Stimulated activated CD4-positive, alpha-beta T cell treated with anti-CD3 and anti-CD28 coated beads, Interleukin-15, amount 100 ng/mL, for 1 hour (primary cell): ENCODE measurements around the gene IMPACT.

Experiments
- DNase-seq, 2 donors: peaks; one replicate each; pipeline ENCODE4 v3.0.0-alpha.2; 2020; ENCODE audit warnings: low read depth in 1 of 2, low spot score in 1 of 2

The IMPACT gene

GRCh38 chr18:24475926-24476589 is 49.6 kb downstream of the IMPACT start:
- DNase-seq = no peak

DNA sequence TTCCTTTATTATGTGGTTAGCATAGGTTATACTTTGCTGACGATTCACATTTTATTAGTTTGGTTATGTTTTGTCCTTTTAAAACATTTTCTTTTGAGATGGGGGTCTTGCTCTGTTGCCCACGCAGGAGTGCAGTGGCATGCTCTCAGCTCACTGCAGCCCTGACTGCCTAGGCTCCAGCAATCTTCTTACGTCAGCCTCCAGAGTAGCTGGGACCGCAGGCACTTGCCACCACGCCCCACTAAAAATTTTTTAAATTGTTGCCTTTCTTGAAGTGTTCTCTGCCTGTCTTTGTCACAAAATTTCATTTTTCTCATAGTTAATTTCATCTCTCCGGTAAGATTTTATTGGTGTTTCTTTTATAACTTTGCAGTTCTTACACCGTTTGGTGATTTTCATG is 52.9 kb downstream of the IMPACT start:
- DNase-seq = no peak

DNA sequence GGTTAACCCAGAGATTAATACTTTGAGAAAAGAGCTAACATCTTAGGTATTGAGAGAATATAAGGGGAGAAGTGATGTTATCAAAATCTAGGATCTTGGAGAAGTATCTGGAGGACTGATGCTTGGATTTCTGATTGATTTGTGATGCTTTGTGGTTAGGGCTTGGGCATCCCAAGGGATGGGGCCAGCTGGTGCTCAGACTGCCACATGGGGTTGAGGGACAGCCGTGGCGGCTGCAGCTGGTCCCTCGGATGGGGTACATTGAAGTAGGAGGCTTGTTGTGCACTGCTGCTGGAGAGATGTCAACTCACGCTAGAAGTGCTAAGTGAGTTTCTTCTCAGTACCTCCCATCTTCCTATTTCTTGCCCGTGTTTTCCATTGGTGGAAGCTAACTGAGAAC is 56.4 kb downstream of the IMPACT start:
- DNase-seq = no peak

DNA sequence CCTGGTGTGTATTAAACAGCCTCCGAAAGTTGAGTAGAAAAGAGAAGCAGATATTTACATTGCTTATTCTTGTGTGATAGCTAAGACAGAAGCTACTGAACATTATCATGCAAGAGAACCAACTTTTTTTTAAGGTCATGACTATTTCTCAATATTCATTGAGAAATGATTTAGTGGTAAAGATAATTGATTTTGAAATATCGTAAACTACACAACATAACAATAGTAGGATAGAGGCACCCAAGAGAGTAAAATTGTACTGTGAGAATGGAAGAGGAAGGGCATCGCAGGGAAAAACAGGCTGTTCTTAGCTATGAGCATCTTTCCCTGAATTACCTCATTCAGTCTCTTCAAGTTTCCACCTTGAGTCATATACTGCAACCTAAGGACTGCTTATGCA is 59.2 kb downstream of the IMPACT start:
- DNase-seq = no peak

- no peak for DNase-seq
Observed at GRCh38 chr18:24486684-24487083, 60.2 kb downstream of the IMPACT start.

GRCh38 chr18:24488824-24489493 is 62.5 kb downstream of the IMPACT start:
- DNase-seq = no peak

GRCh38 chr18:24490539-24490938 is 64.1 kb downstream of the IMPACT start:
- no peak for DNase-seq

- no peak for DNase-seq
Observed at GRCh38 chr18:24491927-24492834, 65.7 kb downstream of the IMPACT start.

GRCh38 chr18:24494586-24494985 is 68.1 kb downstream of the IMPACT start:
- no peak for DNase-seq

DNA sequence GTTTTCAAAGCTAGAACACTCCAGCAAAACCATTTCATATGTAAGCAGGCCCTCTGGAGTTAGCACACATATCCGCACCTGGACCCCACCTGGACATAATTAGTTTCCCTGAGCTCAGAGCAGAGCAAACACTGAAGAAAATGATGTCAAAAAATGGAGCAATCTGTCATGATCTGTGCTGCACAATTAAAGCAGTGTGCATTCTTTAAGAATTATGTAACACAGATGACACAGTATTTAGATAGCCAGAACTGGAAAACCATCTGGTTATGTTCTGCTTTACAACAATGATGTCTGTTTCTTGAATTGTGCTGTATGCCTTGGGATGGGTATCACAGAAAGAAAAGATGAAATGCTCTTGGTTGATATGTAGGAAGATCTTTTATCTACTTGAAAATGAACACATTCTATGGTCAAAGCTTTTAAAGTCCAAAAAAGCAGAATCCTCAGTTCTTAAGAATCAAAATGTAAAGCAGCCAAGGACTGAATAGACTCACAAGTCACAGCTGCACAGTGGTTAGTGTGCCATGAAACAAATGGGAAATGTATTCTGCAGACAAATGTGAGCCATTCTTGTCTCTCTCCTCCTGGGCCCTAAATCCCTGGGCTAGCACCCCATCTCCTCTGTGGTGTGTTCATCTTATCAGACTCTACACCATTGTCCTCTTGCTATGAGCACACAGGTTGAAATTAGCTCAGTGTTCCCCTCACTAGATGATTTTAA is 70.7 kb downstream of the IMPACT start:
- no peak for DNase-seq

GRCh38 chr18:24499814-24500213 is 73.3 kb downstream of the IMPACT start:
- no peak for DNase-seq

GRCh38 chr18:24500217-24500616 is 73.7 kb downstream of the IMPACT start:
- no peak for DNase-seq

- DNase-seq = no peak
Observed at GRCh38 chr18:24500766-24501165, 74.3 kb downstream of the IMPACT start.

- DNase-seq = no peak
Observed at GRCh38 chr18:24502667-24503523, 76.4 kb downstream of the IMPACT start.
